PC-3 (cell line): Measurements from ENCODE around the gene MAML2. TPM values are rescaled to one million over a fixed set of nuclear protein-coding genes. Genes with fewer than 3 reads are reported as not detected.

ENCODE experiments used
- ATAC-seq: fragments of 200-7000 bp; cut with Tn5 transposase; 2 replicates; pipeline ENCODE4 v1.9.1; 2020; ENCODE audit warnings: mild to moderate bottlenecking, moderate library complexity
- BruUV-seq: library from RNA; stranded (reverse); fragments of 400-500 nt; replicated peaks from 2 replicates; lab custom pipeline; 2021; lab: Mats Ljungman, UMichigan
- CTCF ChIA-PET: fragments of 300-600 bp; sonication (Branson Sonifier 250); formaldehyde crosslinking; loops from one replicate; lab custom pipeline; 2022; ENCODE audit warnings: antibody characterized with exemption; lab: Charles Lee
- POLR2A ChIA-PET: fragments of 300-600 bp; sonication (Branson Sonifier 250); formaldehyde crosslinking; loops from one replicate; lab custom pipeline; 2022; ENCODE audit warnings: antibody characterized with exemption; ENCODE audit not compliant: unreplicated experiment; lab: Charles Lee
- DNase-seq: peaks from one replicate; pipeline ENCODE4 v3.0.0-alpha.2; 2015
- H2AFZ ChIP-seq: fragments of 300-600 bp; sonication (generic); 2 replicates; pipeline ENCODE4 v1.6.0; 2016; ENCODE audit warnings: antibody characterized with exemption, low read length
- H3F3A ChIP-seq: fragments of 300-600 bp; sonication (generic); one replicate; pipeline ENCODE4 v1.6.0; 2017; ENCODE audit warnings: antibody characterized with exemption, low read length, control low read depth, mild to moderate bottlenecking; ENCODE audit not compliant: unreplicated experiment
- H3K27ac ChIP-seq: fragments of 300-600 bp; sonication (generic); 2 replicates; pipeline ENCODE4 v1.5.1; 2016; ENCODE audit warnings: mild to moderate bottlenecking, low read length
- H3K27me3 ChIP-seq: fragments of 300-600 bp; sonication (generic); 2 replicates; pipeline ENCODE4 v1.6.1; 2016; ENCODE audit warnings: low read length, mixed read lengths
- H3K36me3 ChIP-seq: fragments of 300-600 bp; sonication (generic); 2 replicates; pipeline ENCODE4 v1.6.1; 2016; ENCODE audit warnings: low read depth, mixed run types, low read length, mixed read lengths
- H3K4me1 ChIP-seq: fragments of 300-600 bp; sonication (generic); 2 replicates; pipeline ENCODE4 v1.5.1; 2016; ENCODE audit warnings: low read length; ENCODE audit not compliant: insufficient read depth
- H3K4me2 ChIP-seq: fragments of 300-600 bp; sonication (generic); 2 replicates; pipeline ENCODE4 v1.6.0; 2016; ENCODE audit warnings: low read length
- H3K4me3 ChIP-seq: fragments of 300-600 bp; sonication (generic); 2 replicates; pipeline ENCODE4 v1.5.1; 2016; ENCODE audit warnings: mild to moderate bottlenecking, low read length, mixed read lengths
- H3K79me2 ChIP-seq: fragments of 300-600 bp; sonication (generic); 2 replicates; pipeline ENCODE4 v1.6.1; 2017; ENCODE audit warnings: low read length, mixed read lengths
- H3K9ac ChIP-seq: fragments of 300-600 bp; sonication (generic); 2 replicates; pipeline ENCODE4 v1.6.0; 2016; ENCODE audit warnings: mild to moderate bottlenecking, low read length
- H3K9me2 ChIP-seq: fragments of 300-600 bp; sonication (generic); replicated peaks from 2 replicates; pipeline ENCODE4 v1.6.1; 2016; ENCODE audit warnings: mixed run types, low read length, mixed read lengths
- H3K9me3 ChIP-seq: fragments of 300-600 bp; sonication (generic); 2 replicates; pipeline ENCODE4 v1.6.1; 2016; ENCODE audit warnings: low read length, mixed read lengths
- H4K20me1 ChIP-seq: fragments of 300-600 bp; sonication (generic); 2 replicates; pipeline ENCODE4 v1.6.1; 2016; ENCODE audit warnings: low read length, mixed read lengths
- CTCF ChIP-seq: fragments of 300-600 bp; sonication (generic); conservative IDR thresholded peaks from 2 replicates; pipeline ENCODE4 v1.5.1; 2017; ENCODE audit warnings: antibody characterized with exemption, low read depth, mild to moderate bottlenecking, low read length
- EZH2 ChIP-seq: fragments of 300-600 bp; sonication (generic); IDR thresholded peaks from one replicate; pipeline ENCODE4 v1.6.1; 2017; ENCODE audit warnings: antibody characterized with exemption, mild to moderate bottlenecking, low read length; ENCODE audit not compliant: unreplicated experiment
- EZH2phosphoT487 ChIP-seq: fragments of 300-600 bp; sonication (generic); IDR thresholded peaks from 2 replicates; pipeline ENCODE4 v1.6.1; 2018; ENCODE audit warnings: mild to moderate bottlenecking, antibody characterized with exemption, low read length, borderline replicate concordance
- intact Hi-C: fragments of 100-400 bp; cut with micrococcal nuclease; formaldehyde crosslinking; loops from 2 replicates; pipeline ENCODE4 v1.9.0; 2023
- total RNA-seq: library from RNA; depleted of rRNA; stranded (reverse); fragments of >200 nt; gene quantifications from 2 replicates; pipeline ENCODE4 v1.2.3, GENCODE V29; 2014

Gene MAML2
- total RNA-seq, 1 experiment from 2014 or later: 10.9 TPM

- Histone ChIP-seq H3K4me3 (peak overlapping the region; percentile 58), H3K9me2 (no peaks in the 10 kb centered on the region), H3K27ac (peak overlapping the region; percentile 80), H4K20me1 (no peaks in the 10 kb centered on the region), H3K9me3 (no peaks in the 10 kb centered on the region), H3K79me2 (peaks cover 14% of the 10 kb centered on the region; the same call in 1 of the 2 replicates), H3K36me3 (no peaks in the 10 kb centered on the region), H2AFZ (peak overlapping the region; percentile 86), H3K4me1 (peaks cover 43% of the 10 kb centered on the region), H3K27me3 (no peaks in the 10 kb centered on the region), H3K9ac (peak overlapping the region; percentile 60), H3F3A (no peaks in the 10 kb centered on the region), H3K4me2 (peak overlapping the region; percentile 78)
- CTCF ChIA-PET: interaction anchor here (0.6 to 2.2 kb wide), 3 partner anchors 16 to 394 kb away, joined by 3 to 24 read pairs (median 3); partner anchors contain the start of gene MAML2
- TF ChIP-seq CTCF: no peak
- no peak for TF ChIP-seq EZH2
- TF ChIP-seq EZH2phosphoT487: no peak
- ATAC-seq (peak; percentile 97), DNase-seq (peak; percentile 95)
- intact Hi-C loops: loop anchor here (1.0 to 2.0 kb wide), 3 partner anchors 68 to 146 kb away; partner anchors contain the start of genes CCDC82 and MAML2
- BruUV-seq: no TSS peak
- POLR2A ChIA-PET: interaction anchor here (0.6 to 1.2 kb wide), 10 partner anchors 24 to 475 kb away, joined by 3 to 5 read pairs (median 4); partner anchors contain the start of gene MAML2
These were observed 99.9 kb downstream of the MAML2 start for GRCh38 chr11:96242971-96243647.

- Histone ChIP-seq H3K4me2 (peak overlapping the region; percentile 78), H3K27me3 (no peaks in the 10 kb centered on the region), H3K9ac (peak overlapping the region; percentile 60), H2AFZ (peak overlapping the region; percentile 86), H3K4me3 (peak overlapping the region; percentile 58), H3K9me2 (no peaks in the 10 kb centered on the region), H3K79me2 (peaks cover 14% of the 10 kb centered on the region; the same call in 1 of the 2 replicates), H4K20me1 (no peaks in the 10 kb centered on the region), H3K36me3 (no peaks in the 10 kb centered on the region), H3F3A (no peaks in the 10 kb centered on the region), H3K9me3 (no peaks in the 10 kb centered on the region), H3K27ac (peak overlapping the region; percentile 80), H3K4me1 (peaks cover 44% of the 10 kb centered on the region)
- intact Hi-C loops: loop anchor here (2.0 kb wide), 1 partner anchor 68 kb away; no protein-coding TSS in a partner anchor
- ChIA-PET POLR2A (interaction anchor here (0.6 to 1.2 kb wide), 6 partner anchors 25 to 255 kb away, joined by 3 to 5 read pairs (median 3); no protein-coding TSS in a partner anchor), CTCF (interaction anchor here (0.6 to 2.2 kb wide), 3 partner anchors 17 to 393 kb away, joined by 3 to 24 read pairs (median 3); partner anchors contain the start of gene MAML2)
- TF ChIP-seq CTCF: no peak
- TF ChIP-seq EZH2: no peak
- no peak for TF ChIP-seq EZH2phosphoT487
- ATAC-seq: no peak
- no TSS peak for BruUV-seq
- DNase-seq: no peak
These were observed 100.7 kb downstream of the MAML2 start for GRCh38 chr11:96242191-96242847.
